Coronary artery (tissue), 2 donors: ENCODE results near the gene RIC8B.

Source experiments
- DNase-seq: peaks from one replicate; pipeline ENCODE4 v3.0.0-alpha.2; 2017; ENCODE audit warnings: low spot score
- H3K27ac ChIP-seq, 2 donors: fragments of 200-600 bp; sonication (generic); one replicate each; pipeline ENCODE4 v1.5.1; 2016 to 2019
- H3K4me3 ChIP-seq: fragments of 200-600 bp; sonication (generic); 2 replicates; pipeline ENCODE4 v1.5.1; 2016; ENCODE audit warnings: mild to moderate bottlenecking, moderate library complexity
- CTCF ChIP-seq: fragments of 200-600 bp; sonication (generic); IDR thresholded peaks from one replicate; pipeline ENCODE4 v1.5.1; 2019; ENCODE audit warnings: antibody characterized with exemption

The RIC8B gene

GRCh38 chr12:106776897-106777296, 2.4 kb downstream of the RIC8B start:
- TF ChIP-seq CTCF = no peak
- no peak overlapping the region for H3K27ac ChIP-seq
- no peak overlapping the region for H3K4me3 ChIP-seq
- no peak for DNase-seq

DNA sequence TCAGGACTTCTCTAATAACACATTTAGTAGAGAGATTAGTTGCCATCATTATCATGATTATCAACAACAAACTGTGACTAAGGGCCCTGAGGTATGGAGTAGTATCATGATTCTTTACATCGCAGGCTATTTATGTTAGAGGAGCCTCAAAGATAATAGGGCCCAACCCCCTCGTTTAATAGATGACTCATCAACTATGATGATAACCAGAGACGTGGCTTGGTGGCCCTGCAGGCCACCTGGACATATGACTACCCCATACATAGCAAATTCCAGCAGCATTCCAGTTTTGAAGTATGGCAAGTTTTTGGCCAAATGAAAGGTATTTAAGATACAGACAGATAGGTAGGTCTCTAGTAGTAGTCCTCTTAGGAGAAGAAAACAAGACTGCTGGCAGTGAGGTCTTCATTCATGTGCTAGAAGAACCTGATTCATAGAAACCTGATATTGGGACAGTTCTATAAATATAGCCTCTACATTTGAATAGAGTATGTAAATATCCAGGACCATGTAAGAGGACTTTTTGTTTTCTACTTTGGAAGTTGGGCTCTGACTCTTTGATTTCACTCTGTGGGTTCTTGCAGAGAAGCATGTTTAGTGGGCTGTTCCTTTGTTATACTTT, 5.6 kb downstream of the RIC8B start:
- H3K27ac ChIP-seq = no peak overlapping the region
- DNase-seq = no peak
- no peak overlapping the region for H3K4me3 ChIP-seq
- no peak for TF ChIP-seq CTCF

DNA sequence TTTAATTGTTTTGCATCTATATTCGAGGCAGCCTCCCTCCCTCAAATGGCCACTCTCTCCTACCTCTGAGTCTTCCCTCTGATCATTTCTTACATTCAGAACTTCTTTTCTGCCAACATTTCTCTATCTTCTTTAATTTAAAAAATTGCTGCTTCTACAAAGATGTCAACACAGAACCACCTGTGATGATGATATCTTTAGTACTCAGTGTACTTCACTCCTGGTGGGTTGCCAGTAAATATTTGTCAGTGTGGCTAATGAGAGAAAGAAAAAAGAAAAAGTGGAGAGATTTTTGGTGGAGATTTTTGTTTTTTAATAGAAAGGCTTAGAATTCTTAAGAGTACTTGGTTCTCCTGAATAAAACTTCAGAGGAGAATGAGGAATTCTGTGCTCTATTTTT, 8.1 kb downstream of the RIC8B start:
- no peak for DNase-seq
- H3K4me3 ChIP-seq = no peak overlapping the region
- no peak for TF ChIP-seq CTCF
- H3K27ac ChIP-seq = no peak overlapping the region

- no peak for DNase-seq
- no peak for TF ChIP-seq CTCF
- H3K4me3 ChIP-seq = no peak overlapping the region
- H3K27ac ChIP-seq = no peak overlapping the region
These were observed 9.0 kb downstream of the RIC8B start for GRCh38 chr12:106783515-106783914.

DNA sequence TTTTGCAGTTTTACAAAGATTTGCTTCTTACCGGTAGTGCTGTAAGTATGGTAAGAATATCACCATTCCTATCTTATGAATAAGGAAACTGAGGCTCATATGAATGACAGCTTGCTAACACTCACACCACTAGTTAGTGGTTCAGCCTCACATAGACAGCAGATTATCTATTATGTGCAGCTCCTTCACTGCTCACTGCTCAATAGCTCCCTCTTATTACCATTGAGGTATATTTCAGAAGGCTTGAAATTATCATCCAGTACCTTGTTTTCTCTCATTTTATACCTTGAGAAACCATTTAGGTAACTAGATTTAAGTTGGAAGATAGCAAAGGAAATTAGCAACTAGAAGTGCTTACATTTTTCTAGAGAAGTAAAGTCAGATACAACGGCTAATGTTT, 15.5 kb downstream of the RIC8B start:
- DNase-seq = no peak
- no peak overlapping the region for H3K27ac ChIP-seq
- H3K4me3 ChIP-seq = no peak overlapping the region
- TF ChIP-seq CTCF = no peak

- H3K27ac ChIP-seq = no peak overlapping the region
- H3K4me3 ChIP-seq = no peak overlapping the region
- TF ChIP-seq CTCF = no peak
- no peak for DNase-seq
These were observed 17.0 kb downstream of the RIC8B start for GRCh38 chr12:106791531-106791930.

DNA sequence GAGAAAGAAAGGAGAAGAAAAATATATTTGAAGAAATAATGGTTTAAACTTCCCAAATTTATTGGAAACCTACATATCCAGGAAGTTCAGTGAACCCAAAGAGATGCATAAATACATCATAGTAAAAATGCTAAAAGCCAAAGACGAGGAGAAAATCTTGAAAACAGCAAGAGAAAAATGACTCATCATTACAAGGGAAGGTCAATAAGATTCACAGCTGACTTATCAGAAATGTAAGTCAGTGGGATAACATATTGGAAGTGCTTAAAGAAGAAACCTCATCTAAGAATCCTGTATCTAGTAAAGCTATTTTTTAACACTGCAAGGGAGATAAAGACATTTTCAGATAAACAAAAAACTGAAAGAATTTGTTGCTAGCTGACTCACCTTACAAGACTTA, 19.9 kb downstream of the RIC8B start:
- no peak overlapping the region for H3K27ac ChIP-seq
- no peak for DNase-seq
- TF ChIP-seq CTCF = no peak

More for the DNA sequence above, 19.9 kb downstream of the RIC8B start:
- no peak overlapping the region for H3K4me3 ChIP-seq
